Neuronal stem cell (in vitro differentiated cells): Measurements from ENCODE around the gene KRTAP10-1.

Experiments used
- DNase-seq: peaks from one replicate; pipeline ENCODE4 v3.0.0-alpha.2; 2013; ENCODE audit warnings: low spot score
- H2AFZ ChIP-seq: one replicate; pipeline ENCODE4 v1.6.1; 2013; ENCODE audit warnings: mild to moderate bottlenecking, low read length, inconsistent platforms
- H2AK5ac ChIP-seq: 2 replicates; pipeline ENCODE4 v1.6.1; 2013; ENCODE audit warnings: low read depth, mild to moderate bottlenecking, inconsistent platforms, low read length, moderate library complexity, mixed read lengths
- H2BK120ac ChIP-seq: 2 replicates; pipeline ENCODE4 v1.6.1; 2013; ENCODE audit warnings: low read depth, mild to moderate bottlenecking, inconsistent platforms, low read length, moderate library complexity, mixed read lengths
- H2BK12ac ChIP-seq: one replicate; pipeline ENCODE4 v1.6.1; 2013; ENCODE audit warnings: low read length, inconsistent platforms
- H2BK15ac ChIP-seq: 2 replicates; pipeline ENCODE4 v1.6.1; 2013; ENCODE audit warnings: mild to moderate bottlenecking, low read length, inconsistent platforms, mixed read lengths
- H2BK5ac ChIP-seq: one replicate; pipeline ENCODE4 v1.6.1; 2013; ENCODE audit warnings: inconsistent platforms, mild to moderate bottlenecking, low read length, moderate library complexity
- H3K14ac ChIP-seq: one replicate; pipeline ENCODE4 v1.6.1; 2013; ENCODE audit warnings: low read length, inconsistent platforms
- H3K18ac ChIP-seq: 2 replicates; pipeline ENCODE4 v1.6.1; 2013; ENCODE audit warnings: low read length, inconsistent platforms
- H3K23ac ChIP-seq: 2 replicates; pipeline ENCODE4 v1.6.1; 2013; ENCODE audit warnings: low read depth, mild to moderate bottlenecking, mixed read lengths, low read length, inconsistent platforms; ENCODE audit not compliant: poor library complexity
- H3K27ac ChIP-seq: replicated peaks from 3 replicates; pipeline ENCODE4 v1.5.1; 2013; ENCODE audit warnings: low read length, inconsistent platforms
- H3K27me3 ChIP-seq, 3 experiments: 2 replicates each; pipeline ENCODE4 v1.6.1; 2013; ENCODE audit warnings: low read length in 3 of 3, mild to moderate bottlenecking in 2 of 3, inconsistent platforms in 1 of 3, low read depth in 1 of 3, mixed read lengths in 1 of 3, moderate library complexity in 1 of 3; ENCODE audit not compliant: control insufficient read depth in 3 of 3, insufficient read depth in 3 of 3
- H3K36me3 ChIP-seq, 2 donors: replicated peaks in 1 of 2; 2 replicates each; pipeline ENCODE4 v1.6.1; 2013; ENCODE audit warnings: low read length in 2 of 2; ENCODE audit not compliant: control insufficient read depth in 2 of 2, insufficient read depth in 2 of 2
- H3K4ac ChIP-seq: 2 replicates; pipeline ENCODE4 v1.6.1; 2013; ENCODE audit warnings: inconsistent platforms, mild to moderate bottlenecking, low read length, moderate library complexity
- H3K4me1 ChIP-seq, 2 donors: 1 replicate in 1 of 2; 2 replicates in 1 of 2; pipeline ENCODE4 v1.6.1; 2013; ENCODE audit warnings: low read length in 2 of 2, low read depth in 1 of 2; ENCODE audit not compliant: control insufficient read depth in 2 of 2, insufficient read depth in 1 of 2
- H3K4me2 ChIP-seq: one replicate; pipeline ENCODE4 v1.6.1; 2013; ENCODE audit warnings: mild to moderate bottlenecking, low read length, inconsistent platforms; ENCODE audit not compliant: insufficient read depth, poor library complexity, severe bottlenecking
- H3K4me3 ChIP-seq, 2 donors: 2 replicates each; pipeline ENCODE4 v1.5.1; 2013; ENCODE audit warnings: low read length in 2 of 2, mild to moderate bottlenecking in 2 of 2, inconsistent platforms in 1 of 2, moderate library complexity in 1 of 2
- H3K79me1 ChIP-seq: one replicate; pipeline ENCODE4 v1.6.1; 2013; ENCODE audit warnings: low read depth, mild to moderate bottlenecking, inconsistent platforms, low read length, moderate library complexity
- H3K9ac ChIP-seq: one replicate; pipeline ENCODE4 v1.6.1; 2013; ENCODE audit warnings: mild to moderate bottlenecking, low read depth, low read length, inconsistent platforms; ENCODE audit not compliant: poor library complexity
- H3K9me3 ChIP-seq, 2 donors: replicated peaks in 1 of 2; 2 replicates each; pipeline versions ENCODE3 to v1.6.1; 2013; ENCODE audit warnings: low read length in 2 of 2, mild to moderate bottlenecking in 2 of 2, inconsistent platforms in 1 of 2, low read depth in 1 of 2, mixed read lengths in 1 of 2, moderate library complexity in 1 of 2; ENCODE audit not compliant: control insufficient read depth in 2 of 2, insufficient read depth in 1 of 2
- H4K8ac ChIP-seq: one replicate; pipeline ENCODE4 v1.6.1; 2013; ENCODE audit warnings: low read depth, mild to moderate bottlenecking, inconsistent platforms, low read length, moderate library complexity
- H4K91ac ChIP-seq: one replicate; pipeline ENCODE4 v1.6.1; 2013; ENCODE audit warnings: low read length, low read depth, mild to moderate bottlenecking, inconsistent platforms; ENCODE audit not compliant: poor library complexity
- WGBS, 2 donors: extraction: QIAGEN DNeasy Blood & Tissue Kit; methylation state at CpG; one replicate each; pipeline ENCODE4 v1.1.7; 2013; ENCODE audit warnings: missing lambda C conversion rate in 2 of 2, mixed read lengths in 1 of 2; ENCODE audit not compliant: insufficient read length in 2 of 2, insufficient replicate concordance in 1 of 2; ENCODE audit errors: extremely low coverage in 2 of 2; 5-methylcytosine and 5-hydroxymethylcytosine counted together

KRTAP10-1 gene

DNA sequence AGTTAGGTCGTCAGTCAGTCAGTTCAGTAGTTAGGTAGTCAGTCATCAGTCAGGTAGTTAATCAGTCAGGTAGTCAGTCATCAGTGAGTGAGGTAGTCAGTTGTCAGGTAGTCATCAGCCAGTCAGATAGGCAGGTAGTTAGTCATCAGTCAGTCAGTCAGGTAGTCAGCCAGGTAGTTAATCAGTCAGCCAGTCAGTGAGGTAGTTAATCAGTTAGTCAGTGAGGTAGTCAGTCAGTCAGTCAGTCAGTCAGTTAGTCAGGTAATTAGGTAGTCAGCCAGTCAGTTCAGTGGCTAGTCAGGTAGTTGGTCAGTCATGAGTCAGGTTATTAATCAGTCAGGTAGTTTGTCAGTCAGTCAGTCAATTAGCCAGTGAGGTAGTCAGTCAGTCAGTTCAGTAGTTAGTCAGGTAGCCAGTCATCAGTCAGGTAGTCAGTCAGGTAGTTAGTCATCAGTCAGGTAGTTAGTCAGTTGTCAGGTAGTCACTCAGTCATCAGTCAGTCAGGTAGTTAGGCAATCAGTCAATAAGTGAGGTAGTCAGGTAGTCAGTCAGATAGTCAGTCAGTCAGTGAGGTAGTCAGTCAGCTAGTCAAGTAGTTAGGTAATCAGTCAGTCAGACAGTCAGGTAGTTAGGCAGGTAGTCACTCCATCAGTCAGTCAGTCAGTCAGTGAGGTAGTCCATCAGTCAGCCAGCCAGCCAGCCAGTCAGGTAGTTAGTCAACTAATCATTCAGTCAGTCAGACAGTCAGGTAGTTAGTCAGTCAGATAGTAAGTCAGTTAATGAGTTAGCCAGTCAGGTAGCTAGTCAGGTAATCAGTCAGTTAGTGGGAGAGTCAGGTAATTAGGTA, 16.2 kb downstream of the KRTAP10-1 start:
- H3K4ac ChIP-seq = no peak overlapping the region
- no peak overlapping the region for H3K4me3 ChIP-seq
- no peaks in the 10 kb centered on the region for H3K79me1 ChIP-seq
- DNase-seq = no peak
- no peak overlapping the region for H4K8ac ChIP-seq
- H3K18ac ChIP-seq = no peak overlapping the region
- H3K9ac ChIP-seq = no peak overlapping the region
- no CpG with 5 or more reads among the region's 1 CpG for WGBS, 2 donors
- no peak overlapping the region for H2BK120ac ChIP-seq
- H3K27me3 ChIP-seq = no peaks in the 10 kb centered on the region
- H3K27ac ChIP-seq = no peak overlapping the region
- H3K4me1 ChIP-seq = no peaks in the 10 kb centered on the region
- H2AFZ ChIP-seq = no peak overlapping the region
- no peak overlapping the region for H3K14ac ChIP-seq
- no peak overlapping the region for H3K23ac ChIP-seq
- no peak overlapping the region for H4K91ac ChIP-seq
- H3K4me2 ChIP-seq = no peak overlapping the region
- peaks cover 0 to 10% of the 10 kb centered on the region in 2 donors for H3K9me3 ChIP-seq
- H2BK15ac ChIP-seq = no peak overlapping the region
- no peaks in the 10 kb centered on the region for H3K36me3 ChIP-seq
- no peak overlapping the region for H2BK5ac ChIP-seq
- H2BK12ac ChIP-seq = no peak overlapping the region
- no peak overlapping the region for H2AK5ac ChIP-seq

DNA sequence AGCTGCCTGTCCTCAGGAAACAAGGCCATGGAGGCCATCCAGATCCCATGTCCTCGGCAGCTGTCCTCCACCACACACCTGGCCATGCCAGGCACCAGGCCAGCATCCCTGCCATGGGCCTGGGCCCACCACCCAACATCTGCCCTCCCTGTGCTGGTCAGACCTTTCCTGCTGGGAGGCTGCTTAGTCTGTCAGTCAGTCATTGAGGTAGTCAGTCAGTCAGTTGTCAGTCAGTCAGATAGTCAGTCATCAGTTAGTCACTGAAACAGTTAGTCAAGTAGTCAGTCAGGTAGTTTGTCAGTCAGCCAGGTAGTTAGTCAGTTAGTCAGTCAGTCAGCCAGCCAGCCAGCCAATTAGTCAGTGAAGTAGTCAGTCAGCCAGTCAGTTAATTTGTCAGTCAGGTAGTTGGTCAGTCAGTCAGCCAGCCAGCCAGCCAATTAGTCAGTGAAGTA, 17.2 kb downstream of the KRTAP10-1 start:
- no peak overlapping the region for H3K9ac ChIP-seq
- no peak overlapping the region for H3K14ac ChIP-seq
- peak overlapping the region; percentile 94 for H2AK5ac ChIP-seq
- H2BK5ac ChIP-seq = no peak overlapping the region
- no peak overlapping the region for H2BK15ac ChIP-seq
- no peak overlapping the region for H3K4ac ChIP-seq
- no peak overlapping the region for H3K23ac ChIP-seq
- no peak for DNase-seq
- peak overlapping the region; percentile 22 for H4K91ac ChIP-seq
- no peak overlapping the region for H3K4me2 ChIP-seq
- H3K9me3 ChIP-seq = peaks cover 0 to 10% of the 10 kb centered on the region in 2 donors
- peak overlapping the region; percentile 82 for H3K18ac ChIP-seq
- H3K79me1 ChIP-seq = no peaks in the 10 kb centered on the region
- H3K4me1 ChIP-seq = no peaks in the 10 kb centered on the region
- H3K27ac ChIP-seq = no peak overlapping the region
- H2BK120ac ChIP-seq = no peak overlapping the region
- no peak overlapping the region for H2AFZ ChIP-seq
- no peak overlapping the region for H3K4me3 ChIP-seq
- no peak overlapping the region for H4K8ac ChIP-seq
- peak overlapping the region; percentile 87 for H2BK12ac ChIP-seq
- no peaks in the 10 kb centered on the region for H3K36me3 ChIP-seq
- WGBS, 2 donors = no CpG with 5 or more reads among the region's 1 CpG
- H3K27me3 ChIP-seq = no peaks in the 10 kb centered on the region

DNA sequence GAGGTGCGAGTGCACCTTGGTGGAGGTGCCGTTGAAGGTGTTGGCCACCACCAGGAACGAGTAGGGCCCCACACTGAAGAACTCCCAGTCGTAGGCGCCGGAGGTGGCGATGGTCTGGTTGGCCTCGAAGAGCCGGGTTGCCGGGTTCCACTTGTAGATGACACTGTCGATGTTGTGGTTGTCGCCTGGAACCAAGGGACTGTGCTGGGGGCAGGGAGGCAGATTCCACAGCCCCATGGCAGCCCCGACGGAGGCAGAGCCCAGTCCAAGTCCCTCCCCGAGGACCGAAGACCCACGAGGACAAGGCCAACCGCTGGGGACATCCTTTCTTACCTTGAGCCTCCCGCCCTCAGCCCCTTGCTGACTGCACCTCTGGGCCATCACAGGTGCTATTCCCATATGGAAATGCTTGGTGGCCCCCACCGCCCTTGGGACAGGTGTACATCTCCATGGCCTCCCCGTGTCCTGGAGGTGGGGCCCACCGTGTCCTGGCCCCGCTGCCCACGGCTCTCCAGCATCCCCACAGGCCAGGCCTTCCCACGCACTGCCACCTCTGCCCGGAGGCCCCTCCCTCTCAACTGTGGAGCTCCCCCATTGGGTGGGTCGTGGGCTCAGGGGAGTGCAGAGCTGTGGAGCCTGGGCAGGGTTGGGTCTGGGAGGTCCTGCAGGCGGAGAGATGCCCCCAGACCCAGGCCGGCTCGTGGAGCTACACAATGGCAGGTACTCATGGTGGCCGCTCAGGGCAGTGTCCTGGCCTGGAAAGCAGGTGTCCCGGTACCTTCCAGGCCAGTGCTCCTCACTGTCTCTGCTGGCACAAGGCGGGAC, 17.9 kb downstream of the KRTAP10-1 start:
- Histone ChIP-seq H4K8ac (no peak overlapping the region), H3K36me3 (no peaks in the 10 kb centered on the region), H3K9me3 (peaks cover 0 to 10% of the 10 kb centered on the region in 2 donors), H3K4ac (no peak overlapping the region), H3K9ac (no peak overlapping the region), H2BK15ac (no peak overlapping the region), H2AK5ac (peak overlapping the region; percentile 94), H2AFZ (no peak overlapping the region), H3K79me1 (no peaks in the 10 kb centered on the region), H3K23ac (no peak overlapping the region), H2BK120ac (no peak overlapping the region), H3K18ac (peak overlapping the region; percentile 82), H3K4me3 (no peak overlapping the region), H2BK12ac (peak overlapping the region; percentile 87), H3K4me2 (no peak overlapping the region), H3K27me3 (no peaks in the 10 kb centered on the region), H3K4me1 (no peaks in the 10 kb centered on the region), H3K14ac (no peak overlapping the region), H2BK5ac (peak overlapping the region; percentile 15), H3K27ac (no peak overlapping the region), H4K91ac (peak overlapping the region; percentile 22)
- WGBS, 2 donors = no CpG with 5 or more reads among the region's 33 CpGs
- no peak for DNase-seq
